ENCODE results near the gene CLEC3B. TPM values are rescaled to one million over a fixed set of nuclear protein-coding genes. Genes with fewer than 3 reads are reported as not detected.

The CLEC3B gene
- total RNA-seq, 2 donors from 2014 or later: 138 to 180 TPM

DNA sequence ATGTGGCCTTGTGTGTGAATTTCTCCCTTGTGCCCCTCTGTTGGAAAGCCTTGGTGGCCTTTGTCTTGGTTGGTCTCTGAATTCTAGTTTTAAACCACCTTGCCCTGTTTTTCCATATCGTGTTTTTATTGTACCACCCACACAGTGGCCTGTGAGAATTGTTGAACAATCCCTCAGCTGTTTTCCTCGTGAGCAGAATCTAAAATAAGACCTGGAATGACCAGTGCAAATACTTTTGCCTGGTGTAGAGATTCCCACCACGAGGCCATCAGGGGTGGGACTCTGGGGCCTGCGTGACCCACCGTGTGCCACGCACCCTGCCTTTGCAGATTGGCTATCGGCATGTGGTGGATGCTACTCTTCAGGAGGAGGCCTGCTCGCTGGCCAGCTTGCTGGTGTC, 19.0 kb upstream of the CLEC3B start:
- peaks cover 0 to 49% of the 10 kb centered on the region in 2 donors for H3K4me1 ChIP-seq
- no peaks in the 10 kb centered on the region for H3K27me3 ChIP-seq
- DNase-seq (ENCODE audit: low spot score): no peak
- H3K4me3 ChIP-seq: no peak overlapping the region
- peaks cover 27% of the 10 kb centered on the region for H3K36me3 ChIP-seq
- no peak overlapping the region for H3K27ac ChIP-seq
- TF ChIP-seq, protein P1, sequence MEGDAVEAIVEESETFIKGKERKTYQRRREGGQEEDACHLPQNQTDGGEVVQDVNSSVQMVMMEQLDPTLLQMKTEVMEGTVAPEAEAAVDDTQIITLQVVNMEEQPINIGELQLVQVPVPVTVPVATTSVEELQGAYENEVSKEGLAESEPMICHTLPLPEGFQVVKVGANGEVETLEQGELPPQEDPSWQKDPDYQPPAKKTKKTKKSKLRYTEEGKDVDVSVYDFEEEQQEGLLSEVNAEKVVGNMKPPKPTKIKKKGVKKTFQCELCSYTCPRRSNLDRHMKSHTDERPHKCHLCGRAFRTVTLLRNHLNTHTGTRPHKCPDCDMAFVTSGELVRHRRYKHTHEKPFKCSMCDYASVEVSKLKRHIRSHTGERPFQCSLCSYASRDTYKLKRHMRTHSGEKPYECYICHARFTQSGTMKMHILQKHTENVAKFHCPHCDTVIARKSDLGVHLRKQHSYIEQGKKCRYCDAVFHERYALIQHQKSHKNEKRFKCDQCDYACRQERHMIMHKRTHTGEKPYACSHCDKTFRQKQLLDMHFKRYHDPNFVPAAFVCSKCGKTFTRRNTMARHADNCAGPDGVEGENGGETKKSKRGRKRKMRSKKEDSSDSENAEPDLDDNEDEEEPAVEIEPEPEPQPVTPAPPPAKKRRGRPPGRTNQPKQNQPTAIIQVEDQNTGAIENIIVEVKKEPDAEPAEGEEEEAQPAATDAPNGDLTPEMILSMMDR (IDR thresholded peaks at IDR 0.05): no peak
- H3K9me3 ChIP-seq: peaks cover 0 to 6% of the 10 kb centered on the region in 2 donors

DNA sequence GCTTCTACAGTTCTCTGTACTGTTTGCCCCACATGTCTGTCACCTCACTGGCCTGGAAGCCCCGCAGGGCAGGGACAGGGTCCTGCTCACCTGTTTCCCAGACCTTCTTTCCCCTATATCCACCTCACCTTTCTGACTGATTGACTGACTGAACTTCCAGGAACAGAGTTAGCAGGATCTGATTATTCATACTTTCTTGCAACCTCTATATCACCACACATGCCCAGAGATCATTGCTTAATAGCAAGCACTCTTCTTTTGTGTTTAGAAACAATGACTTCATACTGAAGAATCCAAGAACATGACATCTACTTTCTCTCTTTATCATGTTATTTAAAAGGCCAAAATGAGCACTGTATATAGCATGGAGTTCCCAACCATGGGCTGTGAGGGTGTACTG, 18.0 kb upstream of the CLEC3B start:
- no peak for DNase-seq (ENCODE audit: low spot score)
- Histone ChIP-seq H3K36me3 (peaks cover 21% of the 10 kb centered on the region), H3K9me3 (peaks cover 0 to 6% of the 10 kb centered on the region in 2 donors), H3K4me3 (no peak overlapping the region), H3K27me3 (no peaks in the 10 kb centered on the region), H3K4me1 (peaks cover 0 to 49% of the 10 kb centered on the region in 2 donors), H3K27ac (no peak overlapping the region)
- TF ChIP-seq, protein P1 (IDR thresholded peaks at IDR 0.05): no peak

DNA sequence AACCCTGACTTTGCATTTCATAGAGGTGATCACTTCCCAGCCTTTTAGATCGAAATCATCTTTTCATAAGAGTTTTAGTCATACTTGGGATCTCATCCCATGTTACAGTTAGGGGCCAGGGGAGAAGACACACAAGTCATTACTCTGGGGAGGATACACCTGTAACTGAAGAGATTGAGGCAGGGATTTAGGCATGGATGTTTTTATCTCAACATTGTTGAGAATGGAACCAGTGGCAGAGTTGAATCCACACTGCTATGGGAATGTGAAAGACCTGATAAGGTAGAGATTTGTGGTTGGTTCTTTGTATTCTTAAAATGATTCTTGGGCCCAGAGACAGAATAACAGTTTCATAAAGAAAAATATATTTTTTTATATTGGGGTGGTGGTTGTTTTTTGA, 16.2 kb upstream of the CLEC3B start:
- H3K4me1 ChIP-seq: peaks cover 0 to 47% of the 10 kb centered on the region in 2 donors
- H3K9me3 ChIP-seq: peaks cover 0 to 3% of the 10 kb centered on the region in 2 donors
- H3K27me3 ChIP-seq: no peaks in the 10 kb centered on the region
- H3K36me3 ChIP-seq: peaks cover 18% of the 10 kb centered on the region
- peak overlapping the region in 1 of 2 donors; percentile 87 for H3K27ac ChIP-seq
- TF ChIP-seq, protein P1 (IDR thresholded peaks at IDR 0.05): no peak
- H3K4me3 ChIP-seq: no peak overlapping the region
- DNase-seq (ENCODE audit: low spot score): no peak

DNA sequence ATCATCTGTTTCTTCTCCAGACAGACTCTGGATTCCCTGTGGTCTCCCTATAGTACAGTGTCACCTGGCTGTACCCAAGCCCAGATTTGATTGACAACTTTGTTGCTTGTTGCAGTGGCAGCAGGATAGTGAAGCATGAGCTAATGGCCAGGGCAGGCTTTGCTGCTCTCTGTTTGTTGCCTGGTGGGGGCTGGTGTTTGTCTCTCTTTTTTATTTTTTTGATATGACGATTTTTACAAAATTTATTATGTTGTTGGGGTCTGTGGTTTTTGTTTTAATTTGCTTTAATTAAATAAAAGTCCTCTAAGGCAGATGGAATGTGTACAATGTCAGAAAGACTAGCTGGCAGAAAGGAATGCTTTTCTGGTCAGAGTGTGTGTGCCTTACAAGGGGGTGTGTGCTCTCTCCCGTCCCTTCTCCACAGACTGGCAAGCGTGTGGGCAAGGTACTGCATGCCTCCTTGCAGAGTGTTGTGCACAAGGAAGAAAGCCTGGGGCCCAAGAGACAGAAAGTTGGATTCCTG, 15.2 kb upstream of the CLEC3B start:
- DNase-seq (ENCODE audit: low spot score): no peak
- Histone ChIP-seq H3K27me3 (no peaks in the 10 kb centered on the region), H3K27ac (peak overlapping the region; percentile 70 to 87), H3K4me1 (peaks cover 0 to 47% of the 10 kb centered on the region in 2 donors), H3K36me3 (peaks cover 10% of the 10 kb centered on the region), H3K9me3 (no peaks in the 10 kb centered on the region), H3K4me3 (no peak overlapping the region)
- TF ChIP-seq, protein P1 (IDR thresholded peaks at IDR 0.05): no peak

DNA sequence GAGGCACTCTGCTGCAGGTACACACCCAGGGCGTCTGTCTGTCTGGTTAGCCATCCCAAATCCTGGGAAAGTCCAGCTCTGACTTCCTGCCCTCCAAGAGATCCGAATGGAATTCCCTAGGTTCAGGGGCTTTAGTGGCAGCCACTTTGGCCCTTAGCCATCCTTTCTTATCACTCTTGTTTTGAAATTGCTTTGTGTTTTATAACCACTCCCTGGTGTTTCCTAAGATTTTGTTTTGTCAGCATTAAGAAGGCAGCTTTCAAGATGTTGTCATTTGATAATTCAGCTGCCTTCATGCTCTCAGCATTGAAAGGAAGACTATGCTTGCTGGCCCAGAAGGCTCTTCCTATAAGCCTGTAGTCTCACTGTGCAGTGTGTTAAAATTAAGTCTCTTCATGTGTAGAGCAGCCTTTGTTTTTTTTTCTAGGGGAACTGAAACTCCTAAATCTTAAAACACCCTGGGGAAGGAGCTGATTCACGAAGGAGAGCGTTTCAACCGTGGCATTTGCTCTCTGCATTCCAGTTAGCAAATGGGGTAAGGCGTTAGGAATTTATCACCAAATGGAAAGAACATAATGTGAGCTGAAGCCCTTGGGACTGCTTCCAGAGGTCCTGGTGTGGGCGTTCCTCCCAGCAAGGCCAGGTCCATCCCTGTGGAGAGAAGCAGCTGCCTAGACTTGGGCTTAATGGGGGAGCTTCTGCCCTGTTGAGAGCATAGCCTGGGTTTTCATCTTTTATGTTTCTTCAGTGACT, 14.2 kb upstream of the CLEC3B start:
- DNase-seq (ENCODE audit: low spot score): peak; percentile 88
- Histone ChIP-seq H3K36me3 (peaks cover 7% of the 10 kb centered on the region), H3K9me3 (no peaks in the 10 kb centered on the region), H3K27me3 (no peaks in the 10 kb centered on the region), H3K4me3 (no peak overlapping the region), H3K4me1 (peaks cover 0 to 47% of the 10 kb centered on the region in 2 donors), H3K27ac (peak overlapping the region; percentile 70 to 87)
- TF ChIP-seq, protein P1 (IDR thresholded peaks at IDR 0.05): no peak

All from right atrium auricular region (tissue), 2 donors.